ENCODE results near the gene UTS2. TPM values are rescaled to one million over a fixed set of nuclear protein-coding genes. Genes with fewer than 3 reads are reported as not detected.
A peak's percentile ranks its signal among the peaks of the same experiment; 100 is the strongest.

The UTS2 gene
- total RNA-seq, 1 experiment from 2014 or later: not detected

DNA sequence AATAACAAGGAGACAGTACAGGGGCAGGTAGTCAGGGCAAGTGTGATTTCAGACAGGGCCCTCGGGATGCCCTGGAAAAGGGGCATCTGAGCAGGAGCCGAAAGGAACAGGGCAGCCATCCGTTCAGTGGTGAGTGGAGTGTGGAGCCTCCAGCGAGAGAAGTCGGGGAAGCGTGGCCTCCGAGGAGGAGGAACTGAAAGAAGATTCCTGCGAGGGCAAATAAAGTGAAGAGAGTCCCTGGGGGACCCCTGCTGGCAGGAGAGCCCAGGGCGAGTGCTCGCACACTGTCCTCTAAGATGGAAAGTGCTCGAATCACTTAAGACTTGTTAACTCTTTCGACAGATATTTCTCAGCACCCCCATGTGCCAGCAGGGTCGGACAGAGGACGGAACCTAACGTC lies 3.5 kb upstream of the UTS2 start:
- in situ Hi-C loops (cut with HindIII; ENCODE audit: low pct_unique_long_range_greater_than_20kb, low sequenced_read_pairs): no loop called here
- no TSS peak for BruUV-seq (replicated peaks)
- DNase-seq (ENCODE audit: low read depth, low spot score) (no peak), ATAC-seq (peak; percentile 51; the same call in 1 of the 2 replicates)
- no peaks in the 10 kb centered on the region for H3K4me1 ChIP-seq (ENCODE audit: control insufficient read depth, insufficient read depth, low read length)
- intact Hi-C loops (cut with micrococcal nuclease; ENCODE audit: unreplicated experiment): no loop called here
- ChIA-PET POLR2A (interaction anchor here (0.6 kb wide), 1 partner anchor 16 kb away, joined by 6 read pairs; no protein-coding TSS in a partner anchor), CTCF (no interaction called here)
- H3K36me3 ChIP-seq (ENCODE audit: control insufficient read depth, insufficient read depth, low read length): no peaks in the 10 kb centered on the region
- H3K27ac ChIP-seq (ENCODE audit: low read length): no peak overlapping the region
- TF ChIP-seq, protein P1, sequence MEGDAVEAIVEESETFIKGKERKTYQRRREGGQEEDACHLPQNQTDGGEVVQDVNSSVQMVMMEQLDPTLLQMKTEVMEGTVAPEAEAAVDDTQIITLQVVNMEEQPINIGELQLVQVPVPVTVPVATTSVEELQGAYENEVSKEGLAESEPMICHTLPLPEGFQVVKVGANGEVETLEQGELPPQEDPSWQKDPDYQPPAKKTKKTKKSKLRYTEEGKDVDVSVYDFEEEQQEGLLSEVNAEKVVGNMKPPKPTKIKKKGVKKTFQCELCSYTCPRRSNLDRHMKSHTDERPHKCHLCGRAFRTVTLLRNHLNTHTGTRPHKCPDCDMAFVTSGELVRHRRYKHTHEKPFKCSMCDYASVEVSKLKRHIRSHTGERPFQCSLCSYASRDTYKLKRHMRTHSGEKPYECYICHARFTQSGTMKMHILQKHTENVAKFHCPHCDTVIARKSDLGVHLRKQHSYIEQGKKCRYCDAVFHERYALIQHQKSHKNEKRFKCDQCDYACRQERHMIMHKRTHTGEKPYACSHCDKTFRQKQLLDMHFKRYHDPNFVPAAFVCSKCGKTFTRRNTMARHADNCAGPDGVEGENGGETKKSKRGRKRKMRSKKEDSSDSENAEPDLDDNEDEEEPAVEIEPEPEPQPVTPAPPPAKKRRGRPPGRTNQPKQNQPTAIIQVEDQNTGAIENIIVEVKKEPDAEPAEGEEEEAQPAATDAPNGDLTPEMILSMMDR (IDR thresholded peaks at IDR 0.05): no peak
- TF ChIP-seq POLR2AphosphoS5 (IDR thresholded peaks at IDR 0.05; ENCODE audit: low read depth, low read length) (no peak), TCF7L2 (IDR thresholded peaks at IDR 0.05; ENCODE audit: low read depth, low read length) (no peak), SIN3A (IDR thresholded peaks at IDR 0.05; ENCODE audit: borderline replicate concordance, insufficient read depth, low read depth, low read length) (no peak)
- TF ChIP-seq, protein P2, sequence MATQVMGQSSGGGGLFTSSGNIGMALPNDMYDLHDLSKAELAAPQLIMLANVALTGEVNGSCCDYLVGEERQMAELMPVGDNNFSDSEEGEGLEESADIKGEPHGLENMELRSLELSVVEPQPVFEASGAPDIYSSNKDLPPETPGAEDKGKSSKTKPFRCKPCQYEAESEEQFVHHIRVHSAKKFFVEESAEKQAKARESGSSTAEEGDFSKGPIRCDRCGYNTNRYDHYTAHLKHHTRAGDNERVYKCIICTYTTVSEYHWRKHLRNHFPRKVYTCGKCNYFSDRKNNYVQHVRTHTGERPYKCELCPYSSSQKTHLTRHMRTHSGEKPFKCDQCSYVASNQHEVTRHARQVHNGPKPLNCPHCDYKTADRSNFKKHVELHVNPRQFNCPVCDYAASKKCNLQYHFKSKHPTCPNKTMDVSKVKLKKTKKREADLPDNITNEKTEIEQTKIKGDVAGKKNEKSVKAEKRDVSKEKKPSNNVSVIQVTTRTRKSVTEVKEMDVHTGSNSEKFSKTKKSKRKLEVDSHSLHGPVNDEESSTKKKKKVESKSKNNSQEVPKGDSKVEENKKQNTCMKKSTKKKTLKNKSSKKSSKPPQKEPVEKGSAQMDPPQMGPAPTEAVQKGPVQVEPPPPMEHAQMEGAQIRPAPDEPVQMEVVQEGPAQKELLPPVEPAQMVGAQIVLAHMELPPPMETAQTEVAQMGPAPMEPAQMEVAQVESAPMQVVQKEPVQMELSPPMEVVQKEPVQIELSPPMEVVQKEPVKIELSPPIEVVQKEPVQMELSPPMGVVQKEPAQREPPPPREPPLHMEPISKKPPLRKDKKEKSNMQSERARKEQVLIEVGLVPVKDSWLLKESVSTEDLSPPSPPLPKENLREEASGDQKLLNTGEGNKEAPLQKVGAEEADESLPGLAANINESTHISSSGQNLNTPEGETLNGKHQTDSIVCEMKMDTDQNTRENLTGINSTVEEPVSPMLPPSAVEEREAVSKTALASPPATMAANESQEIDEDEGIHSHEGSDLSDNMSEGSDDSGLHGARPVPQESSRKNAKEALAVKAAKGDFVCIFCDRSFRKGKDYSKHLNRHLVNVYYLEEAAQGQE (IDR thresholded peaks at IDR 0.05; ENCODE audit: insufficient read depth in 1 of 2, low read depth in 2 of 2, low read length in 1 of 2): no peak
- H3K4me3 ChIP-seq (ENCODE audit: low read depth in 2 of 2, low read length in 2 of 2): no peak overlapping the region
- H3K27me3 ChIP-seq (ENCODE audit: control insufficient read depth, insufficient read depth, low read length): no peaks in the 10 kb centered on the region
- H3K9me3 ChIP-seq (ENCODE audit: control insufficient read depth, insufficient read depth, low read depth, low read length): no peaks in the 10 kb centered on the region

DNA sequence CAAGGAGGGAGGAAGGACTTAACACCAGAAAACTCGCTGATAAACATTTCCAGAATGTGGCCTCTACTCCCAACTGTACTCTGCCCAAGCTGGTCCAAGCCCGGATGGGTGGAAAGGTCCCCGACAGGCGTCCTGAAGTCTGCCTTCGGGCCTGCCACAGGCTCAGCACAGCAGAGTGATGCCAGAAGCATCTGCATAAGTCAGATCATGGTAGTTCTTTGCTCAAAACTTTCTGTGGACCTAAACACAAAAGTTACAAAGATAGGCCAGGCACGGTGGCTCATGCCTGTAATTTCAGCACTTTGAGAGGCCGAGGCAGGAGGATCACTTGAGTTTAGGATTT lies 790 bp upstream of the UTS2 start:
- in situ Hi-C loops (cut with HindIII; ENCODE audit: low pct_unique_long_range_greater_than_20kb, low sequenced_read_pairs) (no loop called here), intact Hi-C loops (cut with micrococcal nuclease; ENCODE audit: unreplicated experiment) (no loop called here)
- DNase-seq (ENCODE audit: low read depth, low spot score) (no peak), ATAC-seq (0 out of 2 replicates have a peak, but pooled peaks have one; percentile 60)
- H3K4me1 ChIP-seq (ENCODE audit: control insufficient read depth, insufficient read depth, low read length): no peaks in the 10 kb centered on the region
- POLR2A ChIA-PET: no interaction called here
- no peaks in the 10 kb centered on the region for H3K27me3 ChIP-seq (ENCODE audit: control insufficient read depth, insufficient read depth, low read length)
- no TSS peak for BruUV-seq (replicated peaks)
- H3K9me3 ChIP-seq (ENCODE audit: control insufficient read depth, insufficient read depth, low read depth, low read length): no peaks in the 10 kb centered on the region
- TF ChIP-seq SIN3A (IDR thresholded peaks at IDR 0.05; ENCODE audit: borderline replicate concordance, insufficient read depth, low read depth, low read length) (no peak), TCF7L2 (IDR thresholded peaks at IDR 0.05; ENCODE audit: low read depth, low read length) (no peak), POLR2AphosphoS5 (IDR thresholded peaks at IDR 0.05; ENCODE audit: low read depth, low read length) (no peak)
- TF ChIP-seq, protein P1 (IDR thresholded peaks at IDR 0.05): no peak
- TF ChIP-seq, protein P2 (IDR thresholded peaks at IDR 0.05; ENCODE audit: insufficient read depth in 1 of 2, low read depth in 2 of 2, low read length in 1 of 2): no peak
- CTCF ChIA-PET: no interaction called here
- H3K36me3 ChIP-seq (ENCODE audit: control insufficient read depth, insufficient read depth, low read length): no peaks in the 10 kb centered on the region
- H3K27ac ChIP-seq (ENCODE audit: low read length): no peak overlapping the region
- H3K4me3 ChIP-seq (ENCODE audit: low read depth in 2 of 2, low read length in 2 of 2): no peak overlapping the region

Data from Panc1 (cell line).